Endothelial cell of umbilical vein (primary cell): Measurements from ENCODE around the gene MISP3. TPM values are rescaled to one million over a fixed set of nuclear protein-coding genes. Genes with fewer than 3 reads are reported as not detected.

Source experiments
- BruUV-seq: library from RNA; stranded (reverse); fragments of 400-500 nt; replicated peaks from 2 replicates; lab custom pipeline; 2021; lab: Mats Ljungman, UMichigan
- CTCF ChIA-PET: fragments of 300-600, 350-600 bp; sonication (Branson Sonifier 250); formaldehyde crosslinking; loops from one replicate; lab custom pipeline; 2021; ENCODE audit warnings: antibody characterized with exemption, inconsistent platforms; lab: Charles Lee
- POLR2A ChIA-PET: fragments of 300-600, 350-600 bp; sonication (Branson Sonifier 250); formaldehyde crosslinking; loops from one replicate; lab custom pipeline; 2021; ENCODE audit warnings: antibody characterized with exemption, inconsistent platforms; lab: Charles Lee
- DNase-seq: peaks from one replicate; pipeline ENCODE4 v3.0.0-alpha.2; 2011; ENCODE audit warnings: low read depth, low spot score
- FAIRE-seq: peaks from 2 replicates; lab custom pipeline; 2011; peaks lifted over from hg19 to GRCh38; lab: Jason Lieb, UNC
- H2AFZ ChIP-seq: 2 replicates; pipeline ENCODE4 v1.6.0; 2012; ENCODE audit warnings: low read depth, low read length, control low read depth, inconsistent platforms
- H3K27ac ChIP-seq: 2 replicates; pipeline ENCODE4 v1.5.1; 2011; ENCODE audit warnings: low read depth, mild to moderate bottlenecking, control low read depth, low read length, moderate library complexity; ENCODE audit not compliant: insufficient read depth
- H3K27me3 ChIP-seq, 2 experiments: 2 replicates each; pipeline versions ENCODE4 v1.6.0 to v1.6.1; 2011; ENCODE audit warnings: low read length in 2 of 2, mixed read lengths in 1 of 2; ENCODE audit not compliant: control insufficient read depth in 2 of 2, insufficient read depth in 2 of 2
- H3K36me3 ChIP-seq, 2 experiments: 2 replicates in 1 of 2; 3 replicates in 1 of 2; pipeline ENCODE4 v1.5.1; 2011; ENCODE audit warnings: low read length in 2 of 2, mild to moderate bottlenecking in 1 of 2, moderate library complexity in 1 of 2; ENCODE audit not compliant: control insufficient read depth in 2 of 2, insufficient read depth in 2 of 2; ENCODE audit errors: extremely low read depth in 1 of 2
- H3K4me1 ChIP-seq: 3 replicates; pipeline ENCODE4 v1.5.1; 2011; ENCODE audit warnings: mild to moderate bottlenecking, low read length; ENCODE audit not compliant: control insufficient read depth, insufficient read depth; ENCODE audit errors: extremely low read depth
- H3K4me2 ChIP-seq: 2 replicates; pipeline ENCODE4 v1.6.1; 2011; ENCODE audit warnings: low read length, control low read depth, mixed read lengths; ENCODE audit not compliant: insufficient read depth
- H3K4me3 ChIP-seq, 3 experiments: fragments of 200-600 bp in 1 of 3; sonication (generic), shearing (Covaris generic) in 1 of 3; replicated peaks in 1 of 3; 2 replicates each; pipeline ENCODE4 v1.5.1; 2011 to 2016; ENCODE audit warnings: control low read depth in 3 of 3, low read length in 3 of 3, mild to moderate bottlenecking in 2 of 3, inconsistent platforms in 1 of 3, low read depth in 1 of 3, moderate library complexity in 1 of 3; ENCODE audit not compliant: insufficient read depth in 1 of 3
- H3K79me2 ChIP-seq: 2 replicates; pipeline ENCODE4 v1.6.0; 2012; ENCODE audit warnings: low read length, inconsistent platforms; ENCODE audit not compliant: control insufficient read depth, insufficient read depth
- H3K9ac ChIP-seq: replicated peaks from 2 replicates; pipeline ENCODE3; 2011; ENCODE audit warnings: low read length, control low read depth; ENCODE audit not compliant: insufficient read depth; ENCODE audit errors: extremely low read depth
- H3K9me1 ChIP-seq: replicated peaks from 3 replicates; pipeline ENCODE4 v1.6.0; 2011; ENCODE audit warnings: mild to moderate bottlenecking, low read length; ENCODE audit not compliant: control insufficient read depth, insufficient read depth; ENCODE audit errors: extremely low read depth
- H3K9me3 ChIP-seq: replicated peaks from 2 replicates; pipeline ENCODE4 v1.5.1; 2012; ENCODE audit warnings: low read length, inconsistent platforms; ENCODE audit not compliant: control insufficient read depth, insufficient read depth
- H4K20me1 ChIP-seq: replicated peaks from 2 replicates; pipeline ENCODE3; 2011; ENCODE audit warnings: mild to moderate bottlenecking, low read length; ENCODE audit not compliant: control insufficient read depth, insufficient read depth; ENCODE audit errors: extremely low read depth
- EZH2 ChIP-seq: IDR thresholded peaks from 2 replicates; pipeline ENCODE4 v1.6.1; 2012; ENCODE audit warnings: borderline replicate concordance, low read depth, mild to moderate bottlenecking, moderate library complexity, low read length, inconsistent platforms; ENCODE audit not compliant: severe bottlenecking
- FOS ChIP-seq: IDR thresholded peaks from 2 replicates; pipeline ENCODE4 v1.6.1; 2011; ENCODE audit warnings: mild to moderate bottlenecking, low read length, moderate library complexity, borderline replicate concordance; ENCODE audit not compliant: insufficient read depth
- GATA2 ChIP-seq: IDR thresholded peaks from 2 replicates; pipeline ENCODE4 v1.7.0; 2011; ENCODE audit warnings: low read depth, mild to moderate bottlenecking, moderate library complexity, mixed read lengths, low read length; ENCODE audit not compliant: insufficient read length, insufficient read depth
- JUN ChIP-seq: IDR thresholded peaks from 2 replicates; pipeline ENCODE4 v1.6.1; 2011; ENCODE audit warnings: borderline replicate concordance, low read depth; ENCODE audit not compliant: insufficient read length, insufficient read depth
- MYC ChIP-seq: IDR thresholded peaks from one replicate; pipeline ENCODE4 v1.6.1; 2011; ENCODE audit warnings: mild to moderate bottlenecking, low read depth, low read length
- POLR2A ChIP-seq: IDR thresholded peaks from 2 replicates; pipeline ENCODE4 v1.6.1; 2012; ENCODE audit warnings: low read depth, mild to moderate bottlenecking, control low read depth, low read length
- POLR2AphosphoS5 ChIP-seq: IDR thresholded peaks from 2 replicates; pipeline ENCODE4 v1.6.1; 2012; ENCODE audit warnings: low read depth, mild to moderate bottlenecking, control low read depth, low read length, moderate library complexity; ENCODE audit not compliant: insufficient read depth
- dilution Hi-C: fragments of 300-500 bp; cut with MboI; formaldehyde crosslinking; loops from one replicate; pipeline ENCODE4 v1.15.0; 2019; ENCODE audit warnings: low sequenced_read_pairs; ENCODE audit not compliant: extremely low pct_ligation_motif_present
- intact Hi-C: fragments of 100-400 bp; cut with micrococcal nuclease; formaldehyde crosslinking; loops from one replicate; pipeline ENCODE4 v1.10.0; 2022
- polyA plus RNA-seq, 4 experiments: library from polyadenylated mRNA; depleted of rRNA in 3 of 4; stranded (reverse) in 3 of 4; unstranded in 1 of 4; fragments of >200 nt; gene quantifications; 2 replicates each; pipeline versions ENCODE4 v1.2.1 to v1.2.3, GENCODE V29; 2011 to 2012; ENCODE audit warnings: missing spikeins in 1 of 4
- total RNA-seq: library from RNA; stranded (reverse); gene quantifications from 2 replicates; pipeline ENCODE4 v1.2.3, GENCODE V29; 2021
- TF ChIP-seq, protein P1 (sequence below): IDR thresholded peaks from 2 replicates; pipeline ENCODE4 v1.6.1; 2011; ENCODE audit not compliant: insufficient read depth, insufficient read length

Gene MISP3
- total and polyA plus RNA-seq, 2 donors (not counting 3 experiments of a cell fraction or from before 2014, with no cell fraction given), result 0.26 to 0.31 TPM

GRCh38 chr19:14028901-14029300 lies 43.7 kb upstream of the MISP3 start:
- no peaks in the 10 kb centered on the region for H3K9me1 ChIP-seq
- DNase-seq (no peak), FAIRE-seq (no peak)
- no peak overlapping the region for H2AFZ ChIP-seq
- no peaks in the 10 kb centered on the region for H3K9me3 ChIP-seq
- H3K4me2 ChIP-seq, result no peak overlapping the region
- H3K27ac ChIP-seq, result no peak overlapping the region
- no peaks in the 10 kb centered on the region for H4K20me1 ChIP-seq
- ChIA-PET POLR2A (no interaction called here), CTCF (interaction anchor here (0.9 to 1.7 kb wide), 2 partner anchors 30 to 44 kb away, joined by 3 to 5 read pairs; no protein-coding TSS in a partner anchor)
- H3K36me3 ChIP-seq, result no peaks in the 10 kb centered on the region
- peaks cover 7% of the 10 kb centered on the region for H3K4me1 ChIP-seq
- TF ChIP-seq GATA2, result no peak
- TF ChIP-seq, protein P1, sequence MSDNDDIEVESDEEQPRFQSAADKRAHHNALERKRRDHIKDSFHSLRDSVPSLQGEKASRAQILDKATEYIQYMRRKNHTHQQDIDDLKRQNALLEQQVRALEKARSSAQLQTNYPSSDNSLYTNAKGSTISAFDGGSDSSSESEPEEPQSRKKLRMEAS, result no peak
- no peak for TF ChIP-seq MYC
- H3K9ac ChIP-seq, result no peak overlapping the region
- BruUV-seq, result no TSS peak
- no peaks in the 10 kb centered on the region for H3K79me2 ChIP-seq
- dilution Hi-C loops, result no loop called here
- H3K27me3 ChIP-seq, result peaks cover 0 to 7% of the 10 kb centered on the region in 2 experiments
- intact Hi-C loops, result no loop called here
- no peak overlapping the region for H3K4me3 ChIP-seq

DNA sequence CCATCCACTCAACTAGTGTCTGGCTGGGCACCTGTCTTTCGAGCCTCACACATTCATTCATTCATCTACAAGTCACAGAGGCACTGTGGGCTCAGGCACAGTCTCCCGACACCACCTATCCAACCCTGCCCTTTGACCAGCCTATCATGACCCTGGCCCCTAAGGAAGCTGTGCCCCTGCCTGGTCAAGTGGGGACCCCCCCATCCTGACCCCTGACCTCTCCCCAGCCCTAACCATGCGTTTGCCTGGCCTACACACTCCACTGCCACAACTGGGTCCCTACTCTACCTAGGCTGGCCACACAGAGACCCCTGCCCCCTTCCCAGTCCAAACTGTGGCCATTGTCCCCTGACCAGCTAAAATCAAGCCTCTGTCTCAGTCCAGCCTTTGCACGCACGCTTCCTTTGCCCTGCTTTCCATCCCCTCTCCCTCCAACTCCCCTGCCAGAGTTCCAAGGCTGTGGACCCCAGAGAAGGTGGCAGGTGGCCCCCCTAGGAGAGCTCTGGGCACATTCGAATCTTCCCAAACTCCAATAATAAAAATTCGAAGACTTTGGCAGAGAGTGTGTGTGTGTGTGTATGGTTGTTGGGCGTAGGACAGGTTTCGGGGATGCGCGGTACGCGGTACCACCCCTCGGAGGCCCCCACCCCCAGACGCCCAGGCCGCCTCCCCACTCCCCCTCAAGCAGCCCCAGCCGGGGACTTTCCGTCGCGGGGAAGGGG lies 41.4 kb upstream of the MISP3 start:
- no peaks in the 10 kb centered on the region for H3K79me2 ChIP-seq
- no peaks in the 10 kb centered on the region for H3K9me3 ChIP-seq
- H3K4me1 ChIP-seq, result peaks cover 6% of the 10 kb centered on the region
- H3K9me1 ChIP-seq, result no peaks in the 10 kb centered on the region
- no peak overlapping the region for H3K27ac ChIP-seq
- intact Hi-C loops, result loop anchor here (5.0 kb wide), 1 partner anchor 124 kb away; the partner anchor contains the start of genes BRME1 and CC2D1A
- no peak for FAIRE-seq
- H3K4me2 ChIP-seq, result no peak overlapping the region
- H4K20me1 ChIP-seq, result no peaks in the 10 kb centered on the region
- H3K9ac ChIP-seq, result no peak overlapping the region
- ChIA-PET CTCF (interaction anchor here (0.6 to 3.1 kb wide), 38 partner anchors 7 to 154 kb away, joined by 3 to 29 read pairs (median 4); partner anchors contain the start of genes DCAF15, MISP3, NANOS3 and RFX1), POLR2A (no interaction called here)
- BruUV-seq, result no TSS peak
- H2AFZ ChIP-seq, result peak overlapping the region; percentile 99
- DNase-seq, result no peak
- dilution Hi-C loops, result no loop called here
- peak overlapping the region in 2 of 3 experiments; percentile 58 to 61 for H3K4me3 ChIP-seq
- no peaks in the 10 kb centered on the region for H3K36me3 ChIP-seq
- peaks cover 0 to 7% of the 10 kb centered on the region in 2 experiments for H3K27me3 ChIP-seq
- TF ChIP-seq JUN (no peak), MYC (no peak), POLR2AphosphoS5 (no peak), FOS (no peak), GATA2 (no peak), POLR2A (no peak), EZH2 (no peak)
